ENCODE results near the gene ORAI2. TPM values are rescaled to one million over a fixed set of nuclear protein-coding genes. Genes with fewer than 3 reads are reported as not detected.
A peak's percentile ranks its signal among the peaks of the same experiment; 100 is the strongest.

ORAI2 gene
- total and polyA plus RNA-seq, 8 donors, result 4.1 to 13.5 (median 7.1) TPM

- intact Hi-C loops (cut with DNase I), result no loop called here
- peaks cover 0 to 6% (median 6%) of the 10 kb centered on the region in 3 donors for H3K4me1 ChIP-seq
- no peaks in the 10 kb centered on the region for H3K9me3 ChIP-seq
- H3K27me3 ChIP-seq, result no peaks in the 10 kb centered on the region
- ATAC-seq (no peak), FAIRE-seq (no peak), DNase-seq (peak in 4 of 6 donors; percentile 2 to 68 (median 18))
- H3K27ac ChIP-seq, result no peak overlapping the region
- no peaks in the 10 kb centered on the region for H3K36me3 ChIP-seq
- no peak for TF ChIP-seq CTCF (IDR thresholded peaks at IDR 0.05)
- 84 to 88% methylated on average over 13 to 24 of the region's 24 CpGs for WGBS, 2 donors
- no peak overlapping the region for H3K4me3 ChIP-seq
Measured at GRCh38 chr7:102469351-102469971, 36.1 kb downstream of the ORAI2 start.

- DNase-seq, result peak in 5 of 6 donors; percentile 3 to 57 (median 23)
- H3K27ac ChIP-seq, result no peak overlapping the region
- H3K4me3 ChIP-seq, result no peak overlapping the region
- peak in 1 of 4 donors; percentile 23 for ATAC-seq
- no peaks in the 10 kb centered on the region for H3K9me3 ChIP-seq
- no peaks in the 10 kb centered on the region for H3K27me3 ChIP-seq
- 68 to 72% methylated on average over 20 of the region's 20 CpGs for WGBS, 2 donors
- no peak for FAIRE-seq
- TF ChIP-seq CTCF (IDR thresholded peaks at IDR 0.05), result no peak
- H3K4me1 ChIP-seq, result peaks cover 0 to 6% (median 6%) of the 10 kb centered on the region in 3 donors
- intact Hi-C loops (cut with DNase I), result no loop called here
- no peaks in the 10 kb centered on the region for H3K36me3 ChIP-seq
Measured at GRCh38 chr7:102469972-102470825, 36.8 kb downstream of the ORAI2 start.

- Histone ChIP-seq H3K27ac (no peak overlapping the region), H3K36me3 (no peaks in the 10 kb centered on the region), H3K4me1 (no peaks in the 10 kb centered on the region), H3K9me3 (no peaks in the 10 kb centered on the region), H3K4me3 (no peak overlapping the region), H3K27me3 (no peaks in the 10 kb centered on the region)
- FAIRE-seq (no peak), ATAC-seq (no peak), DNase-seq (peak in 5 of 6 donors; percentile 1 to 44 (median 17))
- WGBS, 2 donors, result 87 to 91% methylated on average over 6 of the region's 6 CpGs
- intact Hi-C loops (cut with DNase I), result no loop called here
- no peak for TF ChIP-seq CTCF (IDR thresholded peaks at IDR 0.05)
Measured at GRCh38 chr7:102471791-102472125, 38.4 kb downstream of the ORAI2 start.

- no peaks in the 10 kb centered on the region for H3K4me1 ChIP-seq
- FAIRE-seq (no peak), DNase-seq (peak in 5 of 6 donors; percentile 2 to 78 (median 37)), ATAC-seq (no peak)
- H3K36me3 ChIP-seq, result no peaks in the 10 kb centered on the region
- no peak for TF ChIP-seq CTCF (IDR thresholded peaks at IDR 0.05)
- no peaks in the 10 kb centered on the region for H3K27me3 ChIP-seq
- H3K9me3 ChIP-seq, result no peaks in the 10 kb centered on the region
- no peak overlapping the region for H3K27ac ChIP-seq
- WGBS, 2 donors, result 77 to 78% methylated on average over 30 to 31 of the region's 31 CpGs
- no peak overlapping the region for H3K4me3 ChIP-seq
- intact Hi-C loops (cut with DNase I), result no loop called here
Measured at GRCh38 chr7:102472126-102473041, 39.0 kb downstream of the ORAI2 start.

Measured in pancreas (tissue), 10 donors.